Activated gamma-delta T cell treated with Interleukin-2 at 50 U/mL for 16 hours (primary cell): Measurements from ENCODE around the gene PRMT1.
"Not testable (repeated sequence)": the region's sequence is repeated elsewhere in the genome, so short reads cannot be mapped to it uniquely, and the experiment has no call there.

ENCODE experiments used
- DNase-seq: peaks from one replicate; pipeline ENCODE4 v3.0.0-alpha.2; 2020

Gene PRMT1

DNA sequence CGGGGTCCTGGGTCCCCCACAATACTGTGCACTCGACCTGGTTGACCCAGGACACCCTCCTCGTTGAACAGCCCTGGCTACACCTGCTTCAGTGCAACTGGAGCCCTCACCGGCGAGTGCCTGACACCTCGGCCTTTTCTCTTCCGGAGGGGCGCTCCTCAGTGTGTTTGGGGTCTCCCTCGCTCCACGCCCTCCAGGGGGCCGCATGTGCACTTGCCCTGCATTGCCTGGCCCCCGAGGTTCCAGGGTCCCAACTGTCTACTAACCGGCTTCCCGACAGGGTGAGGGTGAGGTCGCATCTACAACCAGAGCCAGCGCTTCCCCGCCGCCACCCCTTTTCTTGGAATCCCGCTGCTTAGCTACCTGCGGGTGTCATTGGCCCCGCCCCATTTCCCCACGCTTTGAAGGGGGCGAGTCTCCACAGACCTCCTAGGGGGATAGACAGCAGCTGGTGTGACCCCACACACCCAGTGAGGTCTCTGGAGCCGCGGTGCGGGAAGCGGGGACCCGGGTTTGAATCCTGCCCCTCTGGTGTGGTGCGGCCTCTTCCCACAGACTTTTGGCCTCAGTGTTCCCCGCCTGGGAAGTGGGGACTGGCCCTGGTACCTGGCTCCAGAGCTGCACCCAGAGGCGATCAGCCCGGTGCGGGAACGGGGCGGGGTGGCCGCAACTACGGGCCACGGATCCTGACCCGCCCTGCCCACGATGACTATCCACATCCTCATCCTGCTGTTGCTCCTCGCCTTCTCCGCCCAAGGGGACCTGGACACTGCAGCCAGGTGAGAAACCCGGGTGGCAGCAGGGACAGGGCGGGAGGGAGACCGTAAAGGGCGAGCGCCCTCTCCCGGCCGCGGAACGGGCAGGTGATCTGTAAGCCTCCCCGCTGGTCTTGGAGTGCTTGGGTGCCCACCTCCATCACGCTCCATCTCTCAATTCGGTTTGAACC is 12.3 kb downstream of the PRMT1 start, which contains the start of gene ADM5:
TSS of gene ADM5 (plus strand) at position 462 of the 946 bp plus-strand sequence. CDS start at position 706, 244 bp downstream.
- DNase-seq: peak; percentile 34

DNA sequence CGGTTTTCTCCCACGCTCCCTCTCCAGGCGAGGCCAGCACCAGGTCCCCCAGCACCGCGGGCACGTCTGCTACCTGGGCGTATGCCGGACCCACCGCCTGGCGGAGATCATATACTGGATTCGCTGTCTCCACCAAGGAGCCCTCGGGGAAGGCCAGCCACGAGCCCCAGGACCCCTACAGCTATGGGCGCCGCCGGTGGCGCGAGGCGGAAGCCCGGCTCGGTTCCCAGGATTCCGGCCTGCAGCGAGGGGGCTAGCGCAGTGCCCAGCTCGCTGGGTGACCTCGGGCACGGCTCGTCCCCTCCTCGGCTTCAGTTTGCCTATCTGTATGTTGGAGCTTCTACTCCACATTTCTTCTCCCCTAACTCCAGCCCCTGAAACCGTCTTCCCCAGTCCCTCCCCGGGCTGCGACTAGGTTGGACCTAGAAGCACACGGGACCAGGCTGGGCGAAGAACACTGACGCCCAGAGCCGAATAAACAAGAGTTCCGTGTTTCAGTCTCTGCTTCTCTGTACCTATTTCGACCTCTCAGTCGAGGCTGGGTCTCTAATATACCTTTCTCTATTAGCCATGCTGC is 13.1 kb downstream of the PRMT1 start:
- no peak for DNase-seq

DNA sequence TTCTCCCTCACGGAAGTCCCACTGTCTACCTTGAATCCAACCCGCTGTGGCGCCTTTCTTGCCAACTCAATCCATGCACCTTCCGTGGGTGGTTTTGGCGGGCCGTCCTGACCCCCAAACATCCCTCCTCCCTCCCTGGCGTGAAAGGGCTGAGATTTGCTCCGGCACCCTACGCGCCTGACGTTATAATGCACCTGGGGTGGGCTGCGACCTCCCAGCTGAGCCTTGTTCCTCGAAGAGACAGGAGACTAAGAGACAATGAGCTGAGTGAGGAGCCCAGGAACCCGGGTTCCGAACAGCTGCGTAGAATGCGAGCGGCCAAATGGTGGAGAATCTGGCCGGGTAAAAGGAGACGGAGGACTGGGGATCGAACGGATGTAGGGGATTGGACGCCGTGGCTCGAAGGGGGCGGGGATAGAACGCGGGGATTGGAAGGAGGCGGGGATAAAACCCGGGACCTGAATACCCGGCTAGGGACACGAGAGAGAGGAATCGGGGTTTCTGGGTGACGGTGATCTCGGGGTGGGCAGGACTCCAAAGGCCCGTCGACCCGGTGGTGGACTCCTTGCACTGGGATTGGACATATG is 13.7 kb downstream of the PRMT1 start, which contains the start of gene CPT1C:
TSS of gene CPT1C (plus strand) at position 461 of the 587 bp plus-strand sequence. CDS start 1,137 bp downstream, outside the sequence.
- DNase-seq: peak; percentile 40

DNA sequence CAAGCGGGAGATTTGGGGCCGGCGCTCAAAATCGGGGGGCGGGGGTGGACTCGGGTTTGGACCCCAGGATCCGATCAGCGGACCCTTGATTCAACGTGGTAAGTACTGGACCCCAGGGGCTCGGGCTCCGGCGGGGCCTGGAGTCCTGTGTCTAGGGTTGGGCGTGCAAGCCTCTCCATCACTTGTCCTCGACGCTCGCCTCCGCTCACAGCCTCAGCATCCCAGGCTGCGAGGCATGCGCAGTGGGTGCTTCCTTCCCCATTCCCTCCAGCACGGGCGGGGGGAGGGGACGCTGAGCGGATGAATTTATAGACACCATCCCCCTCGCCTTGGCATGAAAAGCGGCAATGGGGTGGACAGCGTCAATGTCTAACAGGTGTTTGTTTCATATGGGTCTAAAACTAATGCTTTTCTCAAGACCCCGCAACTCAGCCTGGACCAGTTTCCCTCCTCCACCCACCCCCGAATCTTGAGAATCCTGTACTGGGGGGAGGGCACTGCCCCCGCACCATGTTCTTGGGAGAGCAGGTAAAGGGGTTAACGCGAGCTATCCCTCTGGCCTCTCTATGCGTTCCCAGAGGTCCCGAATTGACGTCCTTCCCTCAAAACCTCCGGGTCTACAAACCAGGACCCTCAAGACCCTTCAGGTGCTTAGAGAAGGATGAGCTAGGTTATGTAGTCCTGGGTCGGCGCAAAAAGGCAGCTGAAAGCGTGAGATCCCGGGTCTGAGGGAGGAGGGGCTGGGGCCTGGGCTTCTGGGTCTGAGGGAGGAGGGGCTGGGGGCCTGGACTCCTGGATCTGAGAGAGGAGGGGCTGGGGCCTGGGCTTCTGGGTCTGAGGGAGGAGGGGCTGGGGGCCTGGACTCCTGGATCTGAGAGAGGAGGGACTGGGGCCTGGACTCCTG is 14.4 kb downstream of the PRMT1 start:
- DNase-seq: no peak

DNA sequence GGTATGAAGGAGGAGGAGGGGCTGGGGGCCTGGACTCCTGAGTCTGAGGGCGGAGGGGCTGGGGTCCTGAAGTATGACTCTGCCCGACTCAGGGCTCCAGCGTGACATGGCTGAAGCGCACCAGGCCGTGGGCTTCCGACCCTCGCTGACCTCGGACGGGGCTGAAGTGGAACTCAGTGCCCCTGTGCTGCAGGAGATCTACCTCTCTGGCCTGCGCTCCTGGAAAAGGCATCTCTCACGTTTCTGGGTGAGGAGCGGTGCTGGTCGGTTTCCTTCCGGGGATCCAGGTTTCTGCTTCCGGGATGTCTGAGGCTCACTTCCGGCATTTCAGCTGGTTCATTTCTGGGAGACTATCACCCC is 15.1 kb downstream of the PRMT1 start:
- no peak for DNase-seq

DNA sequence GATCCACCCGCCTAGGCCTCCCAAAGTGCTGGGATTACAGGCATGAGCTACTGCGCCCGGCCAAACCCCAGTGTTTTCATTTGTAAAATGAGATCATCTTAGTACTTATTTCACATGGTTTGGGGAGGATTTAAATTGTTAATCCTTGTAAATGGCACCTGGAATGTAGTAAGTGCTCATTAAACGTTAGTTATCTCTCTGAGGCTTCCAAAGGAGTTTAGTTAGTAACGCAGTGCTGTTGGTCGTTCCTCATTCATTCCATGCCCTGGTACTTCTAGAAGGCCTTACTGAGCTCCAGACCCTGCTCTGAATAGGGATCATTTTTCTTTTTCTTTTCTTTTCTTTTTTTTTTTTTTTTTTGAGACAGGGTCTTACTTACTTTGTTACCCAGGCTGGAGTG is 19.0 kb downstream of the PRMT1 start:
- DNase-seq: no peak

DNA sequence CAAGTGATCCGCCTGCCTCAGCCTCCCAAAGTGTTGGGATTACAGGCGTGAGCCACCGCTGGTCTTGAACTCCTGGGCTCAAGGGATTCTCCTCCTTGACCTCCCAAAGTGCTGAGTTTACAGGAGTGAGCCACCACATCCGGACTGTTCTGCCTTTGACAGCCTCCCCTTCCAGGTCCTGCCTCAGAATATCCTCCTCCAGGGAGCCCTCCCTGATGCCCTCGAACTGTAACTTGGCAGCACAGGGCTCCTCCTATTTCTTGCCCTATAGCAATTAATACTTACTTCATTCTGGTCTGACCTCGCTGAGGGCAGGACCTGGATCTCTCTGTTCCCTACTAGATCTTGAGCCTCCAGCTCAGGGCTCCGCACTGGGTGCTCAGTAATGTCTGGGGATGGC is 19.8 kb downstream of the PRMT1 start:
- no peak for DNase-seq

DNA sequence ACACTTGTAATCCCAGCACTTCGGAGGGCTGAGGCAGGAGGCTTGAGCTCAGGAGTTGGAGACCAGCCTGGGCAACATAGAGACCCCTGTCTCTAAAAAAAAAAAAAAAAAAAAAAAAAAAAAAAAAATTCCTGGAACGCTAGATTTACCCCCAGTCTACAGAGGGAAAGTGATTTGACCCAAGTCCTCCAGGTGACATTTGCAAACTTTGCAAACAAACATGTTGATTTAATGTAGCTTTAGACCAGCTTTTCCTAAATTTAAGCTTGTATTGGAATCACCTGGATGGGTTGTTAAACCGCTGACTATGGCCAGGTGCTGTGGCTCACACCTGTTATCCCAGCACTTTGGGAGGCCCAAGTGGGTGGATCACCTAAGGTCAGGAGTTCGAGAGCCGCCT is 22.3 kb downstream of the PRMT1 start:
- DNase-seq: no peak

DNA sequence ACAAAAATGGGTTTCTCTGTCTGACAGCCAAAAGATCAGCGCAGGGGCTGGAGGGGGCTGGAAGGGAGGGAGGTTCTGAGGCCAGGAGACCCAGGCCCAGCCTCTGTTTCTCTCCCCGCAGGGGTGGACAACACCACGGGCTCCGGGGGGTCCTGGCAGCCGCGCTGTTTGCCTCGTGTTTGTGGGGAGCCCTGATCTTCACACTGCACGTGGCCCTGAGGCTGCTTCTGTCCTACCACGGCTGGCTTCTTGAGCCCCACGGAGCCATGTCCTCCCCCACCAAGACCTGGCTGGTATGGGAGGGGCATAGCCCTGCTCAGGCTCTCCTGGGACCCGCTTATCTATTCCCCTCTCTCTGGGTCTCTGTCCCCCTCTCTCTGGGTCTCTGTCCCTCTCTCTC is 23.5 kb downstream of the PRMT1 start:
- DNase-seq: no peak

DNA sequence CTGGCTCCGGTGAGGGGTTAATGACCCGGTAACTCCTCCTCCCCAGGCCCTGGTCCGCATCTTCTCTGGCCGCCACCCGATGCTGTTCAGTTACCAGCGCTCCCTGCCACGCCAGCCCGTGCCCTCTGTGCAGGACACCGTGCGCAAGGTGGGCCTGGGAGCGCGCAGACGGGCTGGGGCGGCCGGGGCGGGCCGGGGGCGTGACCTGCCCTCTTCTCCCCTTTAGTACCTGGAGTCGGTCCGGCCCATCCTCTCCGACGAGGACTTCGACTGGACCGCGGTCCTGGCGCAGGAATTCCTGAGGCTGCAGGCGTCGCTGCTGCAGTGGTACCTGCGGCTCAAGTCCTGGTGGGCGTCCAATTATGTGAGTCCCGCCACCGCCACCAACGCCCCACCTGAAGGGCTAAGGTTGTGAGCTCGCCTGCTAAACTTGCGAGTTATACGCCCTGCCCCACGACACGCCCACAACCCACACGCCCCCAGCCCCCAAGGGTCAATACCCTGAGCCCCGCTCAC is 24.3 kb downstream of the PRMT1 start:
- DNase-seq: no peak

DNA sequence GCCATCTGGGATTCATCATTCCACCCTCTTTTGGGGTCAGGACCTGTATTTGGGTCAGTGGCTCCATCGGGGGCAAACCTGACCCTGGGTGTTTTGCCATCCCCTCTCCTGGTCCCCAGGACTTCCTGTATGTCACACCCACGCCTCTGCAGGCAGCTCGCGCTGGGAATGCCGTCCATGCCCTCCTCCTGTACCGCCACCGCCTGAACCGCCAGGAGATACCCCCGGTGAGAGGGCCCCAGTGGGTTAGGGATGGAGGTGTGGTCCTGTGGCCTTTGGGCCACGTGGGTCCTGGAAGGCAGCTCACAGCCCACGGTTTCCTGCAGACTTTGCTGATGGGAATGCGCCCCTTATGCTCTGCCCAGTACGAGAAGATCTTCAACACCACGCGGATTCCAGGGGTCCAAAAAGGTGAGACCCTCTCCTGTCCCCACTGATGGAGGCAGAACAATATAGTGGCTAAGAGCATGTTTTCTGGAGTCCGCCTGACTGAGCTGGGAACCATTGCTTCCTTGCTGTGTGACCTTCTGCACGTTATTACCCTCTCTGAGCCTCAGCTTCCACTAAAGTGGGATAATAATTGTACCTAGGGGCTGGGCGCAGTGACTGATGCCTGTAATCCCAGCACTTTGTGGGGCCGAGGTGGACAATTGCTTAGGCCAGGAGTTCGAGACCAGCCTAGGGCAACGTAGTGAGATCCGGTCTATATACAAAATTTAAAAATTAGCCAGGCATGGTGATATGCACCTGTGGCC is 28.0 kb downstream of the PRMT1 start:
- DNase-seq: no peak

DNA sequence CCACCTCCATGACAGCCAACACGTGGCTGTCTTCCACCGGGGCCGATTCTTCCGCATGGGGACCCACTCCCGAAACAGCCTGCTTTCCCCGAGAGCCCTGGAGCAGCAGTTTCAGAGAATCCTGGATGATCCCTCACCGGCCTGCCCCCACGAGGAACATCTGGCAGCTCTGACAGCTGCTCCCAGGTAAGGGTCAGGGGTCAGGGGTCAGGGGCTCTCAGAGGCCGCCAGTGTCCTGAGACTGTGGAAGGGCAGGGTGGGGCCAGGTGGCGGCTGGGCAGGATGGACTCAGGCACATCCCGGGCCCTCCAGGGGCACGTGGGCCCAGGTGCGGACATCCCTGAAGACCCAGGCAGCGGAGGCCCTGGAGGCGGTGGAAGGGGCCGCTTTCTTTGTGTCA is 28.8 kb downstream of the PRMT1 start:
- DNase-seq: no peak

DNA sequence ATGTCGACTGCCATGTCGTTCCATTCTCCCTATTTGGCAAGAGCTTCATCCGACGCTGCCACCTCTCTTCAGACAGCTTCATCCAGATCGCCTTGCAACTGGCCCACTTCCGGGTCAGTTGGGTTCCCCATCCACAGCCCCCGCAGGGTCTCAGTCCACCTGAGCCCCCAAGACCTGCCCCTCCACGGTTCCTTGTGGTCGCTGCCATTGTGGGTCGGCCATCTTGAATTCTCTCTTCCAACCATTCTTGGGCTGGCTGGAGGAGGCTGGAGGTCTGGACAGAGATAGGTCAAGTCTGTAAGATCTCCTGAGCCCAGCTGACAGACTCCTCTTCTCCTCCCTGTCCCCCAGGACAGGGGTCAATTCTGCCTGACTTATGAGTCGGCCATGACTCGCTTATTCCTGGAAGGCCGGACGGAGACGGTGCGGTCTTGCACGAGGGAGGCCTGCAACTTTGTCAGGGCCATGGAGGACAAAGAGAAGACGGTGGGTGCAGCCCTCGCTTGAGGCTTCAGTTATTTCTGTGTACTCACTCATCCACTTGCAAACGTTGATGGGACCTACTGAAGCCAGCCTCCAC is 33.4 kb downstream of the PRMT1 start:
- DNase-seq: no peak

DNA sequence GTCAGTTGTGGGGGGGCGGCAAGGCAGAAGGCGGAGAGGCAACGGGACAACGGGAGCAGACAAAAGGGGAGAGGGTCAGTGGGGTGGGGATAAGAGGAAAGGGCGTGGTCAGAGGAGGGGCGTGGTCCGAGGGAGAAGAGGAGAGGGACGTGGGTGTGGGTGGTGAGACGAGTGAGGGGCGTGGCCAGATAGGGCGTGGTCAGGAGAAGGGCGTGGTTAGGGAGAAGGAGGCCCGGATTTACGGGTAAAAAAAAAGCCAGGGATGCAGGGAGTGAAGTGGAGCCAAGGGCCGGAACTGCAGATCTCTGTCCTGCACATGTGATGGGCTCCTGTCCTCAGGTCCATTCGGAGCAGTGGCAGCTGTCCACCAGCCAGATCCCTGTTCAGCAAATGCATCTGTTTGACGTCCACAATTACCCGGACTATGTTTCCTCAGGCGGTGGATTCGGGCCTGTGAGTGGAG is 35.4 kb downstream of the PRMT1 start:
- DNase-seq: no peak

DNA sequence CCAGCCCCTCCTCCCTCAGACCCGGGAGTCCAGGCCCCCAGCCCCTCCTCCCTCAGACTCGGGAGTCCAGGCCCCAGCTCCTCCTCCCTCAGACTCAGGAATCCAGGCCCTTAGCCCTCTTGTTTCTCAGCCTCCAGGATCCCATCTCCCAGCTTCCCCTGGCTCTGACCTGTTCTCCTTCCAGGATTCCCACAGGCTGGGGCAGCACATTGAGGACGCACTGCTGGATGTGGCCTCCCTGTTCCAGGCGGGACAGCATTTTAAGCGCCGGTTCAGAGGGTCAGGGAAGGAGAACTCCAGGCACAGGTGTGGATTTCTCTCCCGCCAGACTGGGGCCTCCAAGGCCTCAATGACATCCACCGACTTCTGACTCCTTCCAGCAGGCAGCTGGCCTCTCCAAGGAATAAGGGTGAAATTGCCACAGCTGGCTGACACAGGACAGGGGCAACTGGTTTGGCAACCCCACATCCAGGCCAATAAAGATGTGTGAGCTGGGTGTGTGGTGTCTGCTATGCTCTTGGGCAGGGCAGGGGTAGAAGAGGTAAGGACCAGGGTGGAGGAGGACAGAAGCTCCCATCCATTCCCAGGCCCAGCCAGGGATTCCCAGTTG is 36.3 kb downstream of the PRMT1 start:
- DNase-seq: no peak

DNA sequence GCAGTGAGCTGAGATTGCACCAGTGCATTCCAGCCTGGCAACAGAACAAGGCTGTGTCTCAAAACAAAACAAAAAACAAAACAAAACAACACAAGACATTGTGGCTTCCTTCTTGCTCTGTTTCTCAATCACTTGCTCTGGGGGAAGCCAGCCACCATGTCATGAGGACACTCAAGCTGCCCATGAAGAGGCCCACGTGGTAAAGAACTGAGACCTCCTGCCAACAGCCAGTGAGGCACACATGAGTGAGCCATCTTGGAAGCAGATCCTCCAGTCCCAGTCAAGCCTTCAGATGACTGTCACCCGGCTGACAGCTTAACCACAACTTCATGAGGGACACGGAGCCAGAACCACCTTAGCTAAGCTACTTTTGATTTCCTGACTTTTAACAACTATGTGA is 39.1 kb downstream of the PRMT1 start:
- DNase-seq: no peak

DNA sequence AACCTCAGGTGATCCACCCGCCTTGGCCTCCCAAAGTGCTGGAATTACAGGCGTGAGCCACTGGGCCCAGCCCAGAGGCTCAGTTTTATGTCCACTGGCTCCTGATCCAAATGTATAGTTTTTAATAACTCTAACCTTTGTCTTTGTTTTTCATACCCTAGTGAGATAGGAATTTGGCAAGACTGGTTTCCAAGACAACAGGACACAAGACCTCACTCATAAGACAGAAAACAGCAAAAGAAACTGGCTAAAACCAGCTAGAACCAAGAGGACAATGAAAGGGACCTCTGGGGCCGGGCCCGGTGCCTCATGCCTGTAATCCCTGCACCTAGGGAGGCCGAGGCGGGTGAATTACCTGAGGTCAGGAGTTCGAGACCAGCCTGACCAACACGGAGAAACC is 41.4 kb downstream of the PRMT1 start:
- no peak for DNase-seq

DNA sequence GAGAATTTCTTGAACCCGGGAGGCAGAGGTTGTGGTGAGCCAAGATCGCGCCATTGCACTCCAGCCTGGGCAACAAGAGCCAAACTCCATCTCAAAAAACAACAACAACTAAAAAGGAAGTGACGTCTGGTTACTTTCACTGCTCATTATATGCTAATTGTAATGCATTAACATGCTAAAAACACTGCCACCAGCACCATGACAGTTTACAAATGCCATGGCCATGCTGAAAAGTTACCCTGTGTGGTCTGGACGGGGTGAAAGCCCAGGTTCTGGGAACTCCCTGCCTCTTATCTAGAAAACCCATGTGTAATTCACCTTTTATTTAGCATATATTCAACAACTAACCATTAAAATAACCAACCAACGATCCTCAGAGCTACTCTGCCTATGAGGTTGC is 41.9 kb downstream of the PRMT1 start:
- DNase-seq: no peak

DNA sequence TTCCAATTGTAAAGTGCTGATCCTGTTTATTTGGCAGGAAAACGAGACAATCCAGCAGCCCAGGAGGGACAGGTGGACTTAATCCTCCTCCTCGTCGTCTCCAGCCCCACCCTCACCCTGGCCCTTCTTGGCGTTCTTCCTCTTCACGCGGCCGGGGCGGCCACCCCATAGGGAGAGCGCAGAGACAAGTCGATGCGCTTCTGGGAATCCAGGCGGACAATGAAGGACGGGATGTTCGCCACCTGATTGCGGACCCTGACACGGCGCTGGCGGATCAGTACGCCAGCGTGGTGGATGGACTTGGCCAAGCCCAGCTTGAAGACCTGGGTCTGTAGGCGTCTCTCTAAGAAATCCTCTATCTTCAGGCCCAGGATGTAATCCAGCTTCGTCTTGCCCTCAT is 42.3 kb downstream of the PRMT1 start:
- not testable (repeated sequence) for DNase-seq

DNA sequence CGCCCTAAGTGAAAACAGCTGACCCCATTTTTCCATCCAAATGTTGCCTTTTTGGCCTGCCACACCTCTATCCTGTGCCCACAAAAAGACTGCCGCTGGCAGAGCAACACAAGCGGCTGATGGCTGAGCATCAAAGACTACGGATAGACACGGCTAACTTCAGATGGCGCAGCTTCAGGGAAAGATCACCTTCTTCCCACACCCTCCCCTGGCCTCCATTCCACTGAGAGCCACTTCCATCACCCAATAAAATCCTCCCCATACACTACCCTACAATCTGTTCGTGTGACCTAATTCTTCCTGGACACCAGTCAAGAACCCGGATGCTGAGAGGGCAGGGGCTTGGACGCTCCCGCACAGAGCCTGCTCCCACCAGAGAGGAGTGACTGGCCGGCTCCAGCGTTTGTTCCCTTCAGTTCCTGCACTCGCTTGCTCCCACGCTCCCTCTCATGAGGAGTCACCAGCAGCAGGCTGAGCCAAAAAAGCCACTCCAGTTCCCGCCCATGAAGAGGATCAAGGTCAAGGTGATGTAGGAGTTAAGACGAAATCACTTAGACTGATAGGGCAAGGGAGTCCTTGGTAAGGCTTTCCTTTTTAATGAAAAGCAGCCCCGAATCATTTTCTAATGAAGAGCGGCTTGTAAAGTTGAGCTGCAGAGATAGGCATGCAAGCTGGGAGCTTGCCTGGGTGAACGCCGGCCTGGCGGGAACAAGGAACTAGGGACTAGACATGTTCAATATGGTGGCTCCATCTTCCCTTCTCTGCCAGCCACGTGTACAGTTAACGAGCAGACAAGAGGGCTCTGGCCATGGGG is 50.4 kb downstream of the PRMT1 start:
- DNase-seq: no peak
